ENCODE measurements around the gene MTX2.

DNA sequence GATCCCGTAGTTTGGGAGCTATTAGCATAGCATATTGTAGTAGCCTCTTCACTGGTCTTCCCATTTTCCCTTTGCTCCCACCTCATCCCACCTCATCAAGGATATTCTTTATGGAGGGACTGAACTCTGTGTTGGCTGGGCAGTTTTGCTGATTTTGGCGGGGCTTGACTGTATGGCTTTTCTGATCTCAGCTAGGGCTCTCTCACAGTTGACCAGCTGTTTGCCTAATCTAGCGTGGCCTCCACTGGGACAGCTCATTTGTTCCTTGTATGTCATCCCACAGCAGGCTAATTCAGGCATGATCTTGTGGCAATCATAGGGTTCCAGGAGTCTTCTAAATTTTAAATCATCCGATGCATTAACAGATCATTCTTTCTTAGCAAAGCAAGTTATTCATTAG is 30.2 kb upstream of the MTX2 start:
- TF ChIP-seq CTCF (IDR thresholded peaks at IDR 0.05; ENCODE audit: low read depth, low read length, missing input control): no peak
- TF ChIP-seq RXRA (IDR thresholded peaks at IDR 0.05): no peak
- no peak for TF ChIP-seq HNF4G (IDR thresholded peaks at IDR 0.05)
- TF ChIP-seq YY1 (IDR thresholded peaks at IDR 0.05): no peak
- no peak for TF ChIP-seq RAD21 (IDR thresholded peaks at IDR 0.05)
- no peak for TF ChIP-seq TAF1 (conservative IDR thresholded peaks at IDR 0.05)
- no peak for TF ChIP-seq FOXA1 (IDR thresholded peaks at IDR 0.05)
- TF ChIP-seq, protein P1, sequence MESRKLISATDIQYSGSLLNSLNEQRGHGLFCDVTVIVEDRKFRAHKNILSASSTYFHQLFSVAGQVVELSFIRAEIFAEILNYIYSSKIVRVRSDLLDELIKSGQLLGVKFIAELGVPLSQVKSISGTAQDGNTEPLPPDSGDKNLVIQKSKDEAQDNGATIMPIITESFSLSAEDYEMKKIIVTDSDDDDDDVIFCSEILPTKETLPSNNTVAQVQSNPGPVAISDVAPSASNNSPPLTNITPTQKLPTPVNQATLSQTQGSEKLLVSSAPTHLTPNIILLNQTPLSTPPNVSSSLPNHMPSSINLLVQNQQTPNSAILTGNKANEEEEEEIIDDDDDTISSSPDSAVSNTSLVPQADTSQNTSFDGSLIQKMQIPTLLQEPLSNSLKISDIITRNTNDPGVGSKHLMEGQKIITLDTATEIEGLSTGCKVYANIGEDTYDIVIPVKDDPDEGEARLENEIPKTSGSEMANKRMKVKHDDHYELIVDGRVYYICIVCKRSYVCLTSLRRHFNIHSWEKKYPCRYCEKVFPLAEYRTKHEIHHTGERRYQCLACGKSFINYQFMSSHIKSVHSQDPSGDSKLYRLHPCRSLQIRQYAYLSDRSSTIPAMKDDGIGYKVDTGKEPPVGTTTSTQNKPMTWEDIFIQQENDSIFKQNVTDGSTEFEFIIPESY (IDR thresholded peaks at IDR 0.05): no peak
- no peak for TF ChIP-seq GABPA (IDR thresholded peaks at IDR 0.05 in 1 of 2, conservative IDR thresholded peaks at IDR 0.05 in 1 of 2)
- TF ChIP-seq, protein P2, sequence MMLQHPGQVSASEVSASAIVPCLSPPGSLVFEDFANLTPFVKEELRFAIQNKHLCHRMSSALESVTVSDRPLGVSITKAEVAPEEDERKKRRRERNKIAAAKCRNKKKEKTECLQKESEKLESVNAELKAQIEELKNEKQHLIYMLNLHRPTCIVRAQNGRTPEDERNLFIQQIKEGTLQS (IDR thresholded peaks at IDR 0.05): no peak
- no peak for TF ChIP-seq EGR1 (IDR thresholded peaks at IDR 0.05; ENCODE audit: low read depth in 2 of 2)
- TF ChIP-seq JUND (IDR thresholded peaks at IDR 0.05): no peak
- TF ChIP-seq, protein P3, sequence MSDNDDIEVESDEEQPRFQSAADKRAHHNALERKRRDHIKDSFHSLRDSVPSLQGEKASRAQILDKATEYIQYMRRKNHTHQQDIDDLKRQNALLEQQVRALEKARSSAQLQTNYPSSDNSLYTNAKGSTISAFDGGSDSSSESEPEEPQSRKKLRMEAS (IDR thresholded peaks at IDR 0.05): no peak

All from liver (tissue), 3 donors.